Testis (tissue), 2 donors: ENCODE data around the gene PDLIM5.

Experiments
- CTCF ChIP-seq, 3 experiments: fragments of 450-650 bp in 2 of 3; fragments of 200-600 bp in 1 of 3; sonication (generic) in 1 of 3; IDR thresholded peaks; one replicate each; pipeline ENCODE4 v1.5.1; 2016 to 2019; ENCODE audit warnings: antibody characterized with exemption in 3 of 3, mild to moderate bottlenecking in 2 of 3, moderate library complexity in 1 of 3
- POLR2A ChIP-seq: fragments of 450-650 bp; IDR thresholded peaks from one replicate; pipeline ENCODE4 v1.6.1; 2017; ENCODE audit warnings: antibody characterized with exemption, mild to moderate bottlenecking, moderate library complexity

GRCh38 chr4:94434505-94434904 is 17.2 kb upstream of the PDLIM5 start:
- no peak for TF ChIP-seq CTCF (IDR thresholded peaks at IDR 0.05)
- no peak for TF ChIP-seq POLR2A
